ENCODE data around the gene BTF3. TPM values are rescaled to one million over a fixed set of nuclear protein-coding genes. Genes with fewer than 3 reads are reported as not detected.
"Not testable (repeated sequence)": the region's sequence is repeated elsewhere in the genome, so short reads cannot be mapped to it uniquely, and the experiment has no call there.

The BTF3 gene
- total RNA-seq, 1 donor from 2014 or later: 960 TPM

GRCh38 chr5:73469878-73470277, 28.4 kb upstream of the BTF3 start:
- intact Hi-C loops (cut with micrococcal nuclease): no loop called here
- Mint-ChIP-seq H3K27me3 (peaks cover 21% of the 10 kb centered on the region), H3K4me1 (no peaks in the 10 kb centered on the region), H3K9me3 (no peaks in the 10 kb centered on the region), H3K4me3 (no peak overlapping the region), H3K36me3 (ENCODE audit: low read depth) (no peaks in the 10 kb centered on the region), H3K27ac (no peak overlapping the region)
- no peak for DNase-seq

GRCh38 chr5:73471654-73472053, 26.6 kb upstream of the BTF3 start:
- Mint-ChIP-seq H3K4me1 (no peaks in the 10 kb centered on the region), H3K4me3 (no peak overlapping the region), H3K27ac (no peak overlapping the region), H3K27me3 (peaks cover 13% of the 10 kb centered on the region), H3K9me3 (no peaks in the 10 kb centered on the region), H3K36me3 (ENCODE audit: low read depth) (no peaks in the 10 kb centered on the region)
- no peak for DNase-seq
- intact Hi-C loops (cut with micrococcal nuclease): no loop called here

GRCh38 chr5:73472116-73472515, 26.1 kb upstream of the BTF3 start:
- Mint-ChIP-seq H3K27me3 (peaks cover 13% of the 10 kb centered on the region), H3K4me3 (no peak overlapping the region), H3K4me1 (no peaks in the 10 kb centered on the region), H3K27ac (no peak overlapping the region), H3K9me3 (no peaks in the 10 kb centered on the region), H3K36me3 (ENCODE audit: low read depth) (no peaks in the 10 kb centered on the region)
- DNase-seq: no peak
- intact Hi-C loops (cut with micrococcal nuclease): no loop called here

GRCh38 chr5:73480500-73480899, 17.7 kb upstream of the BTF3 start:
- Mint-ChIP-seq H3K4me3 (no peak overlapping the region), H3K9me3 (no peaks in the 10 kb centered on the region)
- intact Hi-C loops (cut with micrococcal nuclease): no loop called here

GRCh38 chr5:73482383-73483136, 15.7 kb upstream of the BTF3 start:
- Mint-ChIP-seq H3K27me3 (peaks cover 38% of the 10 kb centered on the region), H3K27ac (no peak overlapping the region), H3K36me3 (ENCODE audit: low read depth) (no peaks in the 10 kb centered on the region), H3K9me3 (no peaks in the 10 kb centered on the region), H3K4me3 (no peak overlapping the region), H3K4me1 (no peaks in the 10 kb centered on the region)
- intact Hi-C loops (cut with micrococcal nuclease): no loop called here
- DNase-seq: no peak

More at GRCh38 chr5:73480500-73480899, 17.7 kb upstream of the BTF3 start:
- no peak for DNase-seq
- Mint-ChIP-seq H3K27ac (no peak overlapping the region), H3K36me3 (ENCODE audit: low read depth) (no peaks in the 10 kb centered on the region), H3K27me3 (peaks cover 28% of the 10 kb centered on the region), H3K4me1 (no peaks in the 10 kb centered on the region)

- H3K9me3 Mint-ChIP-seq: no peaks in the 10 kb centered on the region
- no peaks in the 10 kb centered on the region for H3K4me1 Mint-ChIP-seq
- peaks cover 34% of the 10 kb centered on the region for H3K27me3 Mint-ChIP-seq
- intact Hi-C loops (cut with micrococcal nuclease): no loop called here
- no peak overlapping the region for H3K4me3 Mint-ChIP-seq
- no peaks in the 10 kb centered on the region for H3K36me3 Mint-ChIP-seq (ENCODE audit: low read depth)
- H3K27ac Mint-ChIP-seq: no peak overlapping the region
- no peak for DNase-seq
Observed at GRCh38 chr5:73483676-73484075, 14.6 kb upstream of the BTF3 start.

GRCh38 chr5:73484511-73484910, 13.7 kb upstream of the BTF3 start:
- peaks cover 36% of the 10 kb centered on the region for H3K27me3 Mint-ChIP-seq
- no peak overlapping the region for H3K27ac Mint-ChIP-seq
- intact Hi-C loops (cut with micrococcal nuclease): no loop called here
- no peak overlapping the region for H3K4me3 Mint-ChIP-seq
- no peaks in the 10 kb centered on the region for H3K9me3 Mint-ChIP-seq
- no peak for DNase-seq
- no peaks in the 10 kb centered on the region for H3K36me3 Mint-ChIP-seq (ENCODE audit: low read depth)
- H3K4me1 Mint-ChIP-seq: no peaks in the 10 kb centered on the region

- no peak for DNase-seq
- Mint-ChIP-seq H3K27ac (no peak overlapping the region), H3K4me1 (no peaks in the 10 kb centered on the region), H3K36me3 (ENCODE audit: low read depth) (no peaks in the 10 kb centered on the region), H3K4me3 (no peak overlapping the region), H3K9me3 (no peaks in the 10 kb centered on the region), H3K27me3 (peaks cover 35% of the 10 kb centered on the region)
- intact Hi-C loops (cut with micrococcal nuclease): no loop called here
Observed at GRCh38 chr5:73485715-73486114, 12.5 kb upstream of the BTF3 start.

- intact Hi-C loops (cut with micrococcal nuclease): no loop called here
- no peaks in the 10 kb centered on the region for H3K36me3 Mint-ChIP-seq (ENCODE audit: low read depth)
- no peak for DNase-seq
- no peaks in the 10 kb centered on the region for H3K4me1 Mint-ChIP-seq
- H3K27me3 Mint-ChIP-seq: peaks cover 36% of the 10 kb centered on the region
- no peaks in the 10 kb centered on the region for H3K9me3 Mint-ChIP-seq
- H3K4me3 Mint-ChIP-seq: no peak overlapping the region
- H3K27ac Mint-ChIP-seq: no peak overlapping the region
Observed at GRCh38 chr5:73486119-73486899, 11.9 kb upstream of the BTF3 start.

- H3K4me3 Mint-ChIP-seq; DNase-seq; H3K9me3 Mint-ChIP-seq; H3K4me1 Mint-ChIP-seq; H3K36me3 Mint-ChIP-seq (ENCODE audit: low read depth); H3K27ac Mint-ChIP-seq; intact Hi-C loops (cut with micrococcal nuclease): not testable (repeated sequence)
- peaks cover 34% of the 10 kb centered on the region for H3K27me3 Mint-ChIP-seq
Observed at GRCh38 chr5:73487257-73487656, 11.0 kb upstream of the BTF3 start.

GRCh38 chr5:73487815-73488214, 10.4 kb upstream of the BTF3 start:
- H3K27me3 Mint-ChIP-seq: peaks cover 38% of the 10 kb centered on the region
- H3K4me1 Mint-ChIP-seq: no peaks in the 10 kb centered on the region
- DNase-seq: no peak
- no peaks in the 10 kb centered on the region for H3K36me3 Mint-ChIP-seq (ENCODE audit: low read depth)
- no peaks in the 10 kb centered on the region for H3K9me3 Mint-ChIP-seq
- intact Hi-C loops (cut with micrococcal nuclease): no loop called here
- no peak overlapping the region for H3K4me3 Mint-ChIP-seq
- no peak overlapping the region for H3K27ac Mint-ChIP-seq

GRCh38 chr5:73488806-73489205, 9.4 kb upstream of the BTF3 start:
- peaks cover 44% of the 10 kb centered on the region for H3K27me3 Mint-ChIP-seq
- intact Hi-C loops (cut with micrococcal nuclease): no loop called here
- DNase-seq: no peak
- no peaks in the 10 kb centered on the region for H3K4me1 Mint-ChIP-seq
- H3K4me3 Mint-ChIP-seq: no peak overlapping the region
- no peaks in the 10 kb centered on the region for H3K36me3 Mint-ChIP-seq (ENCODE audit: low read depth)
- H3K9me3 Mint-ChIP-seq: no peaks in the 10 kb centered on the region
- H3K27ac Mint-ChIP-seq: no peak overlapping the region

GRCh38 chr5:73490088-73490487, 8.2 kb upstream of the BTF3 start:
- Mint-ChIP-seq H3K9me3 (no peaks in the 10 kb centered on the region), H3K27ac (no peak overlapping the region), H3K36me3 (ENCODE audit: low read depth) (no peaks in the 10 kb centered on the region), H3K4me1 (no peaks in the 10 kb centered on the region), H3K27me3 (peaks cover 45% of the 10 kb centered on the region), H3K4me3 (no peak overlapping the region)
- DNase-seq: no peak
- intact Hi-C loops (cut with micrococcal nuclease): loop anchor here (10.0 kb wide), 1 partner anchor 1185 kb away; no protein-coding TSS in a partner anchor

- Mint-ChIP-seq H3K4me3 (no peak overlapping the region), H3K36me3 (ENCODE audit: low read depth) (no peaks in the 10 kb centered on the region), H3K9me3 (no peaks in the 10 kb centered on the region), H3K27me3 (peaks cover 43% of the 10 kb centered on the region), H3K27ac (no peak overlapping the region), H3K4me1 (no peaks in the 10 kb centered on the region)
- intact Hi-C loops (cut with micrococcal nuclease): loop anchor here (10.0 kb wide), 1 partner anchor 1186 kb away; no protein-coding TSS in a partner anchor
- DNase-seq: no peak
Observed at GRCh38 chr5:73491155-73491554, 7.1 kb upstream of the BTF3 start.
